Mucosa of descending colon (tissue), 3 donors: Measurements from ENCODE around the gene PPL. TPM values are rescaled to one million over a fixed set of nuclear protein-coding genes. Genes with fewer than 3 reads are reported as not detected.
"Not testable (repeated sequence)": the region's sequence is repeated elsewhere in the genome, so short reads cannot be mapped to it uniquely, and the experiment has no call there.

Source experiments
- ATAC-seq: fragments of 200-7000 bp; cut with Tn5 transposase; one replicate; pipeline ENCODE4 v1.9.1; 2020; ENCODE audit warnings: mild to moderate bottlenecking, moderate library complexity
- DNase-seq, 3 donors: peaks; one replicate each; pipeline ENCODE4 v3.0.0-alpha.2; 2020
- H3K36me3 ChIP-seq: fragments of 200-600 bp; one replicate; pipeline ENCODE4 v1.8.0; 2021; ENCODE audit warnings: low read depth, mild to moderate bottlenecking
- H3K4me1 ChIP-seq: fragments of 200-600 bp; one replicate; pipeline ENCODE4 v1.8.0; 2021; ENCODE audit warnings: low read depth, mild to moderate bottlenecking
- H3K4me3 ChIP-seq: fragments of 200-600 bp; one replicate; pipeline ENCODE4 v1.8.0; 2021; ENCODE audit warnings: mild to moderate bottlenecking
- H3K9me3 ChIP-seq: fragments of 200-600 bp; one replicate; pipeline ENCODE4 v1.8.0; 2021; ENCODE audit warnings: mild to moderate bottlenecking
- intact Hi-C, 2 donors: fragments of 100-400 bp; cut with DNase I in 1 of 2; cut with micrococcal nuclease in 1 of 2; formaldehyde crosslinking; loops; one replicate each; pipeline versions ENCODE4 v1.11.0 to v1.11.1; 2022; cut with DNase I, micrococcal nuclease
- total RNA-seq, 3 donors: library from RNA; stranded (reverse); fragmentation: NEBNext Ultra II Directional in 2 of 3; extraction: Animal tissue kit (Norgen Biotek cat#: 25700) in 2 of 3; gene quantifications; one replicate each; pipeline versions ENCODE4 v1.2.1 to v1.2.4, GENCODE V29; 2021 to 2023
- TF ChIP-seq, protein P1 (sequence below): fragments of 200-600 bp; IDR thresholded peaks from one replicate; pipeline ENCODE4 v1.8.0; 2022; ENCODE audit warnings: antibody characterized with exemption, mild to moderate bottlenecking
- donor health status: DM: no; HTN: no; CAD: no; lungs with moderate emphysema.
- donor health status: DM: no; HTN: no; CAD: no.
- donor health status: DM: no; HTN: yes; CAD: no.

The PPL gene
- total RNA-seq, 3 donors from 2014 or later: 10.8 to 22.1 (median 13.9) TPM

DNA sequence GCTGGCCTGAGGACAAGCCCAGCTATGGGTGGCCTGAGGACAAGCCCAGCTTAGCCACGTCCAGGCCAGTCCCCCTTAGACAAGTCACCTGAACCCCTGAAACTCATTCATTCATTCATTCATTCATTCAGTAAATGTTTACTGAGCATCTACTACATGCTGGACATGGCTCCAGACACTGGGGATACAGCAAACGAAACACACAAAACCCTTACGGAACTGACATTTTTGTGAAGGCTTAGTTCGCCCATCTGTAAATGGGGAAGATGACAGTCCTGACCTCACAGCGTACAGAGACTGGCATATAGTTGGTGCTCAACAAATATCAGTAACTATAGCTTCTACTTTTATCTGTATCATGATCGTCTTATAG is 37.5 kb downstream of the PPL start:
- ATAC-seq: no peak
- intact Hi-C loops: no loop called here
- no peaks in the 10 kb centered on the region for H3K36me3 ChIP-seq

DNA sequence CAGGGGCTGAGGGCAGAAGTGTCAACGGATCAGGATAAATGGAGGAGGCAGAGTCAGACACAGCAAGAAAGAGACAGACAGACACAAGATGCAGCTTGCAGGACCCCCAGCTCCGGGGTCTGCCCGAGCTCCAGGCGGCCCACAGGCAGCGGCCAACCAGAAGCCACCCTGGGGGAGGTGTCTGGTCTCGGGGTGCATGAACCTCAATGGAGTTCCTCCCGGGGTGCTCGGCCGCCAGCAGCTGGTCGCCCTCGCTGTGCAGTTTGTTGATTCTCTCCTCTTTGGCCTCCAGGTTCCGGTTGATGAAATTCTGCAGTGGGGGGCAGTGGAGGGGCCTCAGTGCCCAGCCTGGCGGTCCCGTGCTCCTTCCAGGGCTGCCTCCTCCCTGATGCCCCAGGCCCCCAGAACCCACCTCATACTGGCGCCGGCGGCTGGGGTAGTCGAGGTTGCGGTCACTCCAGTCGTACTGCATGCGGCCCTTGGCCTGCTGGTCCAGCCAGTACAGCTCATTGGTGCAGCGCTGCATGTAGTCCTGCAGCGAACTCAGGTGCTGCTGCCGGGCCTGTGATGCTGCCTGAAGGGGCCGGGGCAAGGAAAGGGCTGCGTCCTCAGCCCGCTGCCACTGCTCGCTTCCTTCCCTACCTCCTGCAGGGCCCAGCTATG is 38.0 kb downstream of the PPL start:
- intact Hi-C loops: no loop called here
- DNase-seq (no peak), ATAC-seq (no peak)
- Histone ChIP-seq H3K9me3 (no peaks in the 10 kb centered on the region), H3K4me3 (no peak overlapping the region), H3K36me3 (no peaks in the 10 kb centered on the region), H3K4me1 (no peaks in the 10 kb centered on the region)
- TF ChIP-seq, protein P1, sequence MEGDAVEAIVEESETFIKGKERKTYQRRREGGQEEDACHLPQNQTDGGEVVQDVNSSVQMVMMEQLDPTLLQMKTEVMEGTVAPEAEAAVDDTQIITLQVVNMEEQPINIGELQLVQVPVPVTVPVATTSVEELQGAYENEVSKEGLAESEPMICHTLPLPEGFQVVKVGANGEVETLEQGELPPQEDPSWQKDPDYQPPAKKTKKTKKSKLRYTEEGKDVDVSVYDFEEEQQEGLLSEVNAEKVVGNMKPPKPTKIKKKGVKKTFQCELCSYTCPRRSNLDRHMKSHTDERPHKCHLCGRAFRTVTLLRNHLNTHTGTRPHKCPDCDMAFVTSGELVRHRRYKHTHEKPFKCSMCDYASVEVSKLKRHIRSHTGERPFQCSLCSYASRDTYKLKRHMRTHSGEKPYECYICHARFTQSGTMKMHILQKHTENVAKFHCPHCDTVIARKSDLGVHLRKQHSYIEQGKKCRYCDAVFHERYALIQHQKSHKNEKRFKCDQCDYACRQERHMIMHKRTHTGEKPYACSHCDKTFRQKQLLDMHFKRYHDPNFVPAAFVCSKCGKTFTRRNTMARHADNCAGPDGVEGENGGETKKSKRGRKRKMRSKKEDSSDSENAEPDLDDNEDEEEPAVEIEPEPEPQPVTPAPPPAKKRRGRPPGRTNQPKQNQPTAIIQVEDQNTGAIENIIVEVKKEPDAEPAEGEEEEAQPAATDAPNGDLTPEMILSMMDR: no peak

More for the DNA sequence above, 37.5 kb downstream of the PPL start:
- Histone ChIP-seq H3K4me3 (no peak overlapping the region), H3K4me1 (no peaks in the 10 kb centered on the region), H3K9me3 (no peaks in the 10 kb centered on the region)
- TF ChIP-seq, protein P1: no peak
- DNase-seq: no peak

DNA sequence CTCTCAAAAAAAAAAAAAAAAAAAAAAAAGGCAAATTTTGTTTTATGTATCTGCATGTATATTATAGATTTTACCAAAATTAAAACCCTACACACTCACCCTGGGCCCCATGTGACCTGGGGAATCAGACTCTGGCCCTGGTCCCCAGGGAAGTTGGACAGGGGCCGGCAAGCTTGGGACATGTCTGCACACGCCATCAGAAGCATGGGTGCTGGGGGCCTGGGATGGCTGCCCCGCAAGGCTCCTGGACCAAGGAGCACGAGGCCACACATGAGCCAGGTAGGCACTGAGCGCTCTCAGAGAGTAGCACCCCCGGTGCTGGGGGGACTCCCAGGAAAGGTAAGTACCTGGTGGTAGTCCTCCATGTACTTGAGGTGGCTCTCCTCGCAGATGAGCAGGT is 39.6 kb downstream of the PPL start:
- TF ChIP-seq, protein P1: no peak
- ATAC-seq: no peak
- Histone ChIP-seq H3K36me3 (no peaks in the 10 kb centered on the region), H3K9me3 (no peaks in the 10 kb centered on the region), H3K4me3 (no peak overlapping the region), H3K4me1 (no peaks in the 10 kb centered on the region)
- intact Hi-C loops: no loop called here
- no peak for DNase-seq

DNA sequence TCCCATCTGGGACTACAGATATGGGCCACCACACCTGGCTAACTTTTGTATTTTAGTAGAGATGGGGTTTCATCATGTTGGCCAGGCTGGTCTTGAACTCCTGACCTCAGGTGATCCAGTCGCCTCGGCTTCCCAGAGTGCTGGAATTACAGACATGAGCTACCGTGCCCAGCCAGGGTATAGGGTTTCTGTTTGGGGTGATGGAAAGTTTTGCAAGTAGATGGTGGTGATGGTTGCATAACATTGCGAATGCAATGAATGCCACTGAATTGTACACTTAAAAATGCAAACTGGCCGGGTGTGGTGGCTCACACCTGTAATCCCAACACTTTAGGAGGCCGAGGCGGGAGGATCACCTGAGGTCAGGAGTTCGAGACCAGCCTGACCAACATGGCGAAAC is 40.2 kb downstream of the PPL start:
- H3K4me1 ChIP-seq, intact Hi-C loops, H3K9me3 ChIP-seq, H3K4me3 ChIP-seq, DNase-seq, H3K36me3 ChIP-seq, ATAC-seq: not testable (repeated sequence)

DNA sequence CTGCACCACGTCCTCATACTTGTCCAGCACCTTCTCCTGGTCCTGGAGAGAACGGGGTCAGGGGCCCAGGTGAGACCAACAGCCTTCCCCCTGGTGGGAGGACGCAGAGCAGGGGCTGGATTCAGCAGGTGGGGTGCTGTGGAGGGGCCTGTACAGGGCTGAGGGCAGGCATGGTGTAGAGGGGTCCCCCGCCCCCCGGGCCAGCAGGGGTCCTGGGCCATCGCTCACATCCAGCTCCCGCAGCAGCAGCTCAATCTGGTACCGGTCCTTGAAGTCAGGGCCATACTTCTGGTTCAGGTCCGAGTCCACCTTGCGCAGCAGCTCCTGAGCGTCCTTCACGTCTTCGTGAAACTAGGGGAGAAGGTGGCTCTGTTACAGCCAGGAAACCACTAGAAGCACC is 41.6 kb downstream of the PPL start:
- TF ChIP-seq, protein P1: no peak
- no peak for DNase-seq
- Histone ChIP-seq H3K4me1 (no peaks in the 10 kb centered on the region), H3K9me3 (no peaks in the 10 kb centered on the region), H3K4me3 (no peak overlapping the region), H3K36me3 (no peaks in the 10 kb centered on the region)
- intact Hi-C loops: no loop called here
- no peak for ATAC-seq

DNA sequence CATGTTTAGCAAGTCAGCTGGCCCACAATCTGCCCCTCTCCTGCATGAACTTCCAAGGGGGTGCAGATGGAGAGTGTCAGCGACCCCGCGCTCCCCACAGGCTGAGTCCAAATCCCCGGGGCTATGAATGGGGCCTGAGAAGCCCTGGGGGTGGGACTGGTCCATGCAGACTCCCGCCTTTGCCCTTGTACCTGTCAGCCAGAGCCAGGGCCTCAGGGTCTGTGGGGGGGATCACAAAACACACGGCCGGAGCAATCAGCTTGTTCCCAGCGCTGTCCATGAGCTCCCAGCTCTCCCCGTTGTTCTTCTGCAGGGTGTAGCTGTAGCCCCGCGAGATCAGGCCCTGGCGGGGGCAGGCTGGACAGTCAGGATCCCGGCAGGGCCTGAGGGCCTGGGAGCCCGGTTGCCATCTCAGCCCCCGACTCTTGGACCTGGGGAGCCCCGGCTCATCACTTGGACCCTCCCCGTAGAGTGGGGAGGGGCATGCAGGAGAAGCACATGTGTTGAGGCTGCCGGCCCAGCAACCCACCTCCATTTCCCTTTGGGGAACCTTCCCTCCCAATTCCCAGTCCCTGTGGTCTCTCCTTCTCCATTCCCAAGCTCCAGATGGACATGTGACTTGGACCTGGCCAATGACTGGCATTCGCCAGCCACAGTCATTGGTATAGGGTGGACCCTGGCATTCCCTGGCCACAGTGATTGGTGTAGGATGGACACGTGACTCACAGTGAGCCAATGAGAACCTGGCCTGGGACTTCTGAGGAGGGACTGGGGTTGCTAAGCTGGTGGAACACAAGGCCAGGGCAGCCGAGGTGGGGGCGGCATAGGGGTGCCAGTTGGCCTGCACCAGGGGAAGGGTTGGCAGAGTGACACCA is 42.4 kb downstream of the PPL start:
- ATAC-seq: no peak
- H3K9me3 ChIP-seq: no peaks in the 10 kb centered on the region
- TF ChIP-seq, protein P1: no peak
- no peak overlapping the region for H3K4me3 ChIP-seq
- intact Hi-C loops: no loop called here
- H3K4me1 ChIP-seq: no peaks in the 10 kb centered on the region
- no peaks in the 10 kb centered on the region for H3K36me3 ChIP-seq
- DNase-seq: no peak
